C1 segment of cervical spinal cord (tissue), 14 donors: Measurements from ENCODE around the gene UCHL1.
"Not testable (repeated sequence)": the region's sequence is repeated elsewhere in the genome, so short reads cannot be mapped to it uniquely, and the experiment has no call there.

Experiments
- DNase-seq, 14 donors: peaks; one replicate each; lab custom pipeline; 2025; lab: John Stamatoyannopoulos, UW

UCHL1 gene

GRCh38 chr4:41236508-41236907, 20.2 kb upstream of the UCHL1 start:
- DNase-seq = no peak

- DNase-seq = no peak
Observed at GRCh38 chr4:41241919-41242318, 14.8 kb upstream of the UCHL1 start.

- no peak for DNase-seq
Observed at GRCh38 chr4:41245983-41246382, 10.7 kb upstream of the UCHL1 start.

GRCh38 chr4:41256131-41256739, 493 bp upstream of the UCHL1 start:
- DNase-seq = peak in 1 of 14 donors; percentile 65

- peak in 11 of 14 donors; percentile 9 to 70 (median 35) for DNase-seq
Observed at GRCh38 chr4:41257257-41257901, 651 bp downstream of the UCHL1 start.

- DNase-seq = peak in 2 of 14 donors; percentile 26 to 28
Observed at GRCh38 chr4:41257906-41258305, 1.2 kb downstream of the UCHL1 start.

GRCh38 chr4:41258783-41259182, 2.1 kb downstream of the UCHL1 start:
- DNase-seq = peak in 11 of 14 donors; percentile 8 to 59 (median 33)

- DNase-seq = no peak
Observed at GRCh38 chr4:41260116-41260733, 3.5 kb downstream of the UCHL1 start.

- DNase-seq = no peak
Observed at GRCh38 chr4:41262198-41262597, 5.5 kb downstream of the UCHL1 start.

GRCh38 chr4:41264212-41264611, 7.5 kb downstream of the UCHL1 start:
- DNase-seq = no peak

- DNase-seq = no peak
Observed at GRCh38 chr4:41267997-41268396, 11.3 kb downstream of the UCHL1 start.

GRCh38 chr4:41268721-41269517, 12.2 kb downstream of the UCHL1 start:
- DNase-seq = no peak

GRCh38 chr4:41269682-41270081, 13.0 kb downstream of the UCHL1 start:
- DNase-seq = no peak

- DNase-seq = not testable (repeated sequence)
Observed at GRCh38 chr4:41275931-41276330, 19.2 kb downstream of the UCHL1 start.

- no peak for DNase-seq
Observed at GRCh38 chr4:41280010-41280409, 23.3 kb downstream of the UCHL1 start.

- DNase-seq = peak in 5 of 14 donors; percentile 3 to 46 (median 25)
Observed at GRCh38 chr4:41281038-41281634, 24.4 kb downstream of the UCHL1 start.

GRCh38 chr4:41282366-41282765, 25.6 kb downstream of the UCHL1 start:
- no peak for DNase-seq

GRCh38 chr4:41285202-41285863, 28.6 kb downstream of the UCHL1 start:
- no peak for DNase-seq

- DNase-seq = no peak
Observed at GRCh38 chr4:41285864-41286235, 29.1 kb downstream of the UCHL1 start.

GRCh38 chr4:41287005-41287404, 30.3 kb downstream of the UCHL1 start:
- DNase-seq = no peak

GRCh38 chr4:41287852-41288251, 31.1 kb downstream of the UCHL1 start:
- no peak for DNase-seq
